HS-5 (cell line): ENCODE measurements around the gene ZC3H4.

Source experiments
- DNase-seq: peaks from one replicate; pipeline ENCODE4 v3.0.0-alpha.2; 2012; ENCODE audit warnings: low read depth

Gene ZC3H4

DNA sequence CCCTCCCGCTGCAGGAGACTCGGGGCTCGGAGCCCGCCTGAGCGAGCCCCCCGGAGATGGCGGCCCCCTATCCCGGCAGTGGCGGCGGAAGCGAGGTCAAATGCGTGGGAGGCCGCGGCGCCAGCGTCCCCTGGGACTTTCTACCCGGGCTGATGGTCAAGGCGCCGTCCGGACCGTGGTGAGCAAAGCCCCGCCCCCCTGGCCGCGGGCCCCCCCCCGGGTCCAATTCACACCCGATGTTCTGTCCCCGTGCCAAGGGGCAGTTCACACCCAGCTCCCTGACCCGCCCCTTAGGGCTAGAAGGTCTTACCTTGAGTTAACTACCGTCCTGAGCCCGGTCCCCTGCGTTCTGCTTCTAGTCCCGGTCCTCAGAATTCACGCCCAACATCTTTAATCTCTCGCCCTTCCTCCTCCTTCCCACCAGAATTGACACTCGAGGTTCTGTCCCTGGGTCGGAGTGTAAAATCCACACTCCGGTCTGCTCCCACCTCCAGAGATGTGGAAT, 92.5 kb downstream of the ZC3H4 start:
- DNase-seq, result no peak

DNA sequence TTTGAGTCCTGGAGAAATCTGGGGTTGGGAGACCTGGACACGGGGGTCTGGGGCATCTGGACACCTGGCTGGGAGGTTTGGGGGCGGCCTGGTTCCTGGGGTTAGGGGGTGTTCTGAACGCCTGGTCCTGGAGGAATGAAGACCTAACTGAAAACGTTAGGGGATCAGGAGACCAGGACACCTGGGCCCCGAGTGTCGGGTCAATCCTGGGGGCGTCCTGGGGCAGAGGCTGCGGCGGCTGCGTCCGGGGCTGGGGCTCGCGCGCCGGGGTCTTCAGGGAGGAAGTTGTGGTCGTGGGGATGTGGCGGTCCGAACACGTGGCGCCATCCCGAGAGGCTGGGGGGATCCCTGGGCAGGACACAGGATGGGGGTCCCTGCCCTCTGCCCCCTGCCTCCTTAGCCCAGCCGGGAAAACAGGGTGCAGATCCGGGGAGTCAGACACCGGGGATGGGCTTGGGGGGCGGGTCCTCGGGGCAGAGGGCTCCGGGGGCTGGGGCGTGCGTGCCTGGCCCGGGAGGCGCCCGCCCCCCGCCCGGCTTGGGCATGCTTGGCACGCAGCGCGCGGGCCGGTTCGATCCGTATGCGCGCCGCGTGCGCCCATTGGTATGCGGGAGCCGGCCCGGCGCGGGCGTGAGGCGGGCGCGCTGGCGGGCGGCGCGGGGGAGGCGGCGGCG, 93.3 kb downstream of the ZC3H4 start:
- DNase-seq, result no peak

DNA sequence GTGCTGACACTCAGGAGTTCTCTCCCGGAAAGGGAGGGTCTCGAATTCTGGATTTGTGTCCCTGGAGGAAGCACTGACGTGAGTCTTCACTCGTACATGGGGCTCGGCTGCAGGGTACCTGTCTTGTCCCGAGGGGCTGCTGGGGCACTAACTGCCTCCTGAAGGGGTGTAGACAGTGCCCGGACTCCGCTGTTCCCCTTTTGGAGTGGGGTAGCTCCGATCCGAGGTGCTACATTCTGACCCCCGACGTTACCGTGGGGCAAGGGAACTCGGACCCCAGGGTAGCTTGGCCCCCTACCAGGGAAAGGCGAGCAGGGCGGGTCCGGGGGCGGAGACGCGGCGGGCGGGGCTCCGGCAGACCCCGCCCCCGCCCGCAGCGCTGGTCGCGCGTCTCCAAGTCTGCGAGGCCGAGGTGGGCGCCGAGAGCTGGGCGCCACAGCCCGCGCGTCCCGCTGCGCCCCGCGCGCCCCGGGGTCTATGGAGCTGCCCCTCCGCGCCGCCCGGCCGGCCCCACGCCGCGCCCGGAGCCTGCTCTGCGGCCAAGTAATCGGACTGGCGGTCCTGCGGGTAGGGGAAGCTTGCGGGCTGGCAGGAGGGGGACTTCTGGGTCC, 94.0 kb downstream of the ZC3H4 start, which contains the start of gene NPAS1:
Gene NPAS1, plus strand, starts transcription at position 407 of the 611 bp plus-strand sequence. CDS start 1,211 bp downstream, outside the sequence.
- no peak for DNase-seq

DNA sequence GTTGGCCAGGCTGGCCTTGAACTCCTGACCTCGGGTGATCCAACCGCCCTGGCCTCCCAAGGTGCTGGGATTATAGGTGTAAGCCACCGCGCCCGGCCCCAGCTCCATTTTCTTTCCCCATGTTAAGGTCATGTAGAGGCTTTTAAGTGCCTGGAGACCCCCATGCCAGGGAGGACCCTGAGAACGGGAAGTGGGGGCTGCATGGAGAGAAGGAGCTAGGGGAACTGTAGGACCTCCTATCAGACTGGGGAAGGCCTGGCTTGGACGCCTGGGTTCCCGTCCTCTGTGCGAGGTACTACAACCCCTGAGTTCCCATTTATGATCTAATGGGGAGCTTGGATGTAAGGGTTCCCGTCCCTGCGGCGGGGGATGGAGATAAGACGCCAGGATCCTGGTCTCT, 94.7 kb downstream of the ZC3H4 start:
- no peak for DNase-seq
